ENCODE results near the gene FMO4.
"Not testable (repeated sequence)": the region's sequence is repeated elsewhere in the genome, so short reads cannot be mapped to it uniquely, and the experiment has no call there.

FMO4 gene

GRCh38 chr1:171384496-171384895, 70.5 kb downstream of the FMO4 start:
- Mint-ChIP-seq H3K4me3 (no peak overlapping the region), H3K36me3 (ENCODE audit: low read depth) (no peaks in the 10 kb centered on the region), H3K27ac (no peak overlapping the region), H3K4me1 (ENCODE audit: low read depth) (no peaks in the 10 kb centered on the region), H3K27me3 (ENCODE audit: low read depth) (no peaks in the 10 kb centered on the region), H3K9me3 (peaks cover 10% of the 10 kb centered on the region)
- no peak for DNase-seq (ENCODE audit: low spot score)

- Mint-ChIP-seq H3K36me3 (ENCODE audit: low read depth) (no peaks in the 10 kb centered on the region), H3K4me3 (no peak overlapping the region), H3K4me1 (ENCODE audit: low read depth) (no peaks in the 10 kb centered on the region), H3K9me3 (no peaks in the 10 kb centered on the region), H3K27ac (no peak overlapping the region), H3K27me3 (ENCODE audit: low read depth) (no peaks in the 10 kb centered on the region)
- no peak for DNase-seq (ENCODE audit: low spot score)
These were observed 75.2 kb downstream of the FMO4 start for GRCh38 chr1:171389171-171389570.

- H3K4me1 Mint-ChIP-seq (ENCODE audit: low read depth); H3K27ac Mint-ChIP-seq; H3K36me3 Mint-ChIP-seq (ENCODE audit: low read depth); H3K27me3 Mint-ChIP-seq (ENCODE audit: low read depth); H3K9me3 Mint-ChIP-seq; H3K4me3 Mint-ChIP-seq; DNase-seq (ENCODE audit: low spot score): not testable (repeated sequence)
These were observed 76.8 kb downstream of the FMO4 start for GRCh38 chr1:171390740-171391139.

All from T-helper 2 cell treated with Interferon-gamma antibody and Interleukin-4, amounts not matched to agents 5 μg/mL and 100 μg/mL, for 36 hours (primary cell).